Measurements from ENCODE around the gene VWA5A.

Gene VWA5A, protein sequence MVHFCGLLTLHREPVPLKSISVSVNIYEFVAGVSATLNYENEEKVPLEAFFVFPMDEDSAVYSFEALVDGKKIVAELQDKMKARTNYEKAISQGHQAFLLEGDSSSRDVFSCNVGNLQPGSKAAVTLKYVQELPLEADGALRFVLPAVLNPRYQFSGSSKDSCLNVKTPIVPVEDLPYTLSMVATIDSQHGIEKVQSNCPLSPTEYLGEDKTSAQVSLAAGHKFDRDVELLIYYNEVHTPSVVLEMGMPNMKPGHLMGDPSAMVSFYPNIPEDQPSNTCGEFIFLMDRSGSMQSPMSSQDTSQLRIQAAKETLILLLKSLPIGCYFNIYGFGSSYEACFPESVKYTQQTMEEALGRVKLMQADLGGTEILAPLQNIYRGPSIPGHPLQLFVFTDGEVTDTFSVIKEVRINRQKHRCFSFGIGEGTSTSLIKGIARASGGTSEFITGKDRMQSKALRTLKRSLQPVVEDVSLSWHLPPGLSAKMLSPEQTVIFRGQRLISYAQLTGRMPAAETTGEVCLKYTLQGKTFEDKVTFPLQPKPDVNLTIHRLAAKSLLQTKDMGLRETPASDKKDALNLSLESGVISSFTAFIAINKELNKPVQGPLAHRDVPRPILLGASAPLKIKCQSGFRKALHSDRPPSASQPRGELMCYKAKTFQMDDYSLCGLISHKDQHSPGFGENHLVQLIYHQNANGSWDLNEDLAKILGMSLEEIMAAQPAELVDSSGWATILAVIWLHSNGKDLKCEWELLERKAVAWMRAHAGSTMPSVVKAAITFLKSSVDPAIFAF

DNA sequence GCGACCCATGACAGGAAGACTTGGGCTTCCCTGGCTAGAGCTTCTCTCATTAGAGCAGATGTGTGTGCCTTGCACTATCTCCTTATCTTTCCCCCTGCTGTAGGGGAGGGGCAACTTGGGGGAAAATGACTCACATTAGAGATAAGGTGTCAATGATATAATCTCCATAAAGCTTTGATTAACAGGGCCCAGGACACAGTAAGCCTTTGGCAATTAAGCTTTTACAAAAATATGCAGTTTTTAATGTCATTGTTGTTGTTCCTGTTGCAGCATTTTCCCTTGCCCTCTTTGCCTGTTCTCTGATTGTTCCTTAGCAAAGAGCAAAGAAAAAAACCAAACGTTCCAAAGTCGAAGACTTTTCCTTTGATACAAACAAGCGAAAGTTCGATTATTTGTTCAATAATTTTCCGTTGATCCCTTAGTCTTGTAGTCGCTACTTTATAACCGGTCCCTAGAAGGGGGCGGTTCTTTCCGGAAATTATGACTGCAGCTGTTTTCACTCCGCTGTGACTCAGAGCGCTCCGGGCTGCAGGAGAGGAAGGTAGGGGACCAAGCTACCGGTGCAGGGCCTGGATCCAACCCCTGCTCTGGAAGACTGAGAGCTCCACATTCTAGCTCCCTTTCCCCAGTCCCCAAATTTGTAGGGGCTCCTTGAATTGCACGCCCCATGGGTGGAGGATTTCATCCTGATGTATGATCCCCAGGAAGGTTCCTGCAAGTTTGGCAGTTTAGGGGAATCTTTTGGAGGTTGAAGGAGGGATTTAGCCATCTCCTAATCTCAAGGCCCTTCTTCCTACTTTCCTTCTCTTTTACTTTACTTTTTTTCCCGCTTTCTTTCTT lies at the start of gene VWA5A:
VWA5A (plus strand) TSS at position 509 of the 840 bp plus-strand sequence. CDS start 2,062 bp downstream, outside the sequence.
- peaks cover 24% of the 10 kb centered on the region for H3K36me3 Mint-ChIP-seq (ENCODE audit: low read depth)
- H3K27me3 Mint-ChIP-seq (ENCODE audit: low read depth, poor library complexity), result peaks cover 15% of the 10 kb centered on the region
- H3K4me3 Mint-ChIP-seq, result peak within 1 kb of the TSS; percentile 90
- H3K27ac Mint-ChIP-seq, result no peak within 1 kb of the TSS
- no peaks in the 10 kb centered on the region for H3K9me3 Mint-ChIP-seq
- TF ChIP-seq, protein P1, sequence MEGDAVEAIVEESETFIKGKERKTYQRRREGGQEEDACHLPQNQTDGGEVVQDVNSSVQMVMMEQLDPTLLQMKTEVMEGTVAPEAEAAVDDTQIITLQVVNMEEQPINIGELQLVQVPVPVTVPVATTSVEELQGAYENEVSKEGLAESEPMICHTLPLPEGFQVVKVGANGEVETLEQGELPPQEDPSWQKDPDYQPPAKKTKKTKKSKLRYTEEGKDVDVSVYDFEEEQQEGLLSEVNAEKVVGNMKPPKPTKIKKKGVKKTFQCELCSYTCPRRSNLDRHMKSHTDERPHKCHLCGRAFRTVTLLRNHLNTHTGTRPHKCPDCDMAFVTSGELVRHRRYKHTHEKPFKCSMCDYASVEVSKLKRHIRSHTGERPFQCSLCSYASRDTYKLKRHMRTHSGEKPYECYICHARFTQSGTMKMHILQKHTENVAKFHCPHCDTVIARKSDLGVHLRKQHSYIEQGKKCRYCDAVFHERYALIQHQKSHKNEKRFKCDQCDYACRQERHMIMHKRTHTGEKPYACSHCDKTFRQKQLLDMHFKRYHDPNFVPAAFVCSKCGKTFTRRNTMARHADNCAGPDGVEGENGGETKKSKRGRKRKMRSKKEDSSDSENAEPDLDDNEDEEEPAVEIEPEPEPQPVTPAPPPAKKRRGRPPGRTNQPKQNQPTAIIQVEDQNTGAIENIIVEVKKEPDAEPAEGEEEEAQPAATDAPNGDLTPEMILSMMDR (IDR thresholded peaks at IDR 0.05), result no peak
- H3K4me1 Mint-ChIP-seq, result peaks cover 19% of the 10 kb centered on the region
- peak; percentile 57 for DNase-seq

DNA sequence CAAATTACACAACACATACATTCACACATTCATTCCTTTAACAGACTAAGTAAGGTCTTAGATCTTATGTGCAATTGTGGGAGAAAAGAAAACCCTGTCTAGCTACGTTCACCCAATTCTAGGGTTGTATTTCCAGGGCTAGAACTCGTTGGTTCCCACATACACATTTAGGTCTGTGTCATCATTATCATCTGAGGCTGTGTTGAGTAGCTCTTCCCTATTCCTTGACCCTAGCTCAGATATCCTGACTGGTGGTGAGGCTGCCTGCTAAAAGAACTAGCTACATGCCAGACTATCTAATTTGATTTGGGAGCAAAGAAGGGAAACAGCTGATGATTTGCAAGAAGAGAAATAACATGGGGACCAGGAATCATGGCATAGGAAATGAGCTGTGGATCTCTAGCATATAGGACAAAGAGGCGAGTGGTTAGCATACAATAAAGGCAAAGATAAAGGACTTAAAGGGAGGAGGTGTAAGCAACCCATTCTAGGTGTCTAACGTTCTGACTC lies 46.6 kb upstream of the VWA5A start:
- H3K9me3 Mint-ChIP-seq, result no peaks in the 10 kb centered on the region
- H3K4me3 Mint-ChIP-seq, result no peak overlapping the region
- H3K36me3 Mint-ChIP-seq (ENCODE audit: low read depth), result no peaks in the 10 kb centered on the region
- H3K4me1 Mint-ChIP-seq, result peaks cover 4% of the 10 kb centered on the region
- H3K27ac Mint-ChIP-seq, result no peak overlapping the region
- no peak for DNase-seq
- TF ChIP-seq, protein P1 (IDR thresholded peaks at IDR 0.05), result no peak
- peaks cover 32% of the 10 kb centered on the region for H3K27me3 Mint-ChIP-seq (ENCODE audit: low read depth, poor library complexity)

DNA sequence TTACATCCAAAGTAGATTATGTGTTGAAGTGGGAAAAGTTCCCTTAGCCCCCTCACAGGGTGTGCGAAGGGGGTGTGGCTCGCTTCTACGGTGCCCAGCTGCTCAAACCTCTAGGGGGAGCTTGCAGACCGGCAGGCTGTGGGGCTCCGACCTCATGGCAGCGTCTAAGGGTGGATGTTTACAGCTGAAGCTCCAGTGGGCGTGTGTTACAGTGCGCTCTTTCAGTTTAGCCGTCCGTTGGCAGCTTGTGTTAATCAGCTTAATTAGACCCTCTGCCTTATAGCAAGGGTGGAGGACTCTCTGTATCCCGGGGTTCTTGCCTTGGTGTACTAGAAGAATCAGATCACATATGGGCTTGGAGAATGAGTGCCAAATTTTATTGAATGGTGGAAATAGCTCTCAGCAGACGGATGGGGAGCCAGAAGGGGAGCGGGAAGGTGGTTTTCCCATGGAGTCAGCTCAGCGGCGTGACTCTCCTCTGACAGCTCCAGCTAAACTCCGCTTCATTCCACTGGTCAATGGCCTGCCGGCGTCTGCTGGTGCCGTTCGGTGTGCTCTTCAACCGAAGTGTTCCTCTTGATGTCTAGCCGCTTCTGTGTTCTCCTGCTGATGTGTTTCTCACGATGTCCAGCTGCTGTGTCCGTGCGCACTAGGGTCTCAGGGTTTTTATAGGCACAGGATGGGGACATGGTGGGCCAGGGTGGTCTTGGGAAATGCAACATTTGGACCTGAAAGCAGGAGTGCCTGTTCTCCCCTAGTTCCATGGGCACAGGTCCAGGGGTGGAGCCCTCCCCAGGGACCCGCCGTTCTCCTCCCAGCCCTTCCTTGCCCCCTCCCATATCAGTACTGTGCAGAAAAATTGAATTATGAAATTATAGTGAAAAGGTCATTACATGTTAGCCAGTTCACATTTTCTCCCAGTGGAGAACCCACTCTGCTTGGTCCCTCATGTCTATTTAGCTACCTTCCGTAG lies 45.5 kb upstream of the VWA5A start:
- H3K4me1 Mint-ChIP-seq, result peaks cover 4% of the 10 kb centered on the region
- H3K27ac Mint-ChIP-seq, result no peak overlapping the region
- TF ChIP-seq, protein P1 (IDR thresholded peaks at IDR 0.05), result peak; percentile 63
- H3K4me3 Mint-ChIP-seq, result peak overlapping the region; percentile 48
- DNase-seq, result peak; percentile 63
- H3K9me3 Mint-ChIP-seq, result no peaks in the 10 kb centered on the region
- no peaks in the 10 kb centered on the region for H3K36me3 Mint-ChIP-seq (ENCODE audit: low read depth)
- H3K27me3 Mint-ChIP-seq (ENCODE audit: low read depth, poor library complexity), result peaks cover 32% of the 10 kb centered on the region

DNA sequence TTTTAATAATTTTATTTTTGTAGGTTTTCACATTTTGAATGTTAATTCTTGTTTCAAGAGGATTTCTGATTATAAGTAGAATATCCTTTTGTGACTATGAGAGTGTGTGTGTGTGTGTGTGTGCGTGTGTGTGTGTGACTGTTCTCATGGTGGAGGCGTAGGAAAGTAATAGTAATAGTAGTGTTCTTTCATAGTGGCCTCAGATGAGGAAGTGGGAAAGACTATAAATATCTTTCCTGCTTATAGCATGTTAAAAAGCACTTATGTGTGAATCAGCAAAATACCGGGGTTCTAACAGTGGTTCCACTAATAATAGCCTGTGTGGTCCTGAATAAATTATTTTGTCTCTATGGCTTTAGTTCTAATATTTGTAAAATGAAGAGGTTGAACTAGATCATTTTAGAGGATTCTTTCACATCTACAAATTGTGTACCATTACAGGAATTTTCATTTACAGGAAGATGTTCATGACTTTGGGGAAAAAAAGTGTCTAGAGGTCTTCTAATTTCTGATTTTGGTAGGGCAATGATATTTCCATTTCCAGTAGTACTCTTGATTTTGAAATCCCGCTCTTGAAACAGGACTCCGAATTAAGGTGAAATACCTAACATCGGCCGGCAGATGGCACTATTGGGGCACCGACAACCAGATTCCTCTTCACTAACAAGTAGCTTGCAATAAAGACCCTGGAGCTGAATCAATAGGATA lies 44.2 kb upstream of the VWA5A start:
- Mint-ChIP-seq H3K9me3 (no peaks in the 10 kb centered on the region), H3K4me3 (no peak overlapping the region), H3K36me3 (ENCODE audit: low read depth) (no peaks in the 10 kb centered on the region), H3K27me3 (ENCODE audit: low read depth, poor library complexity) (peaks cover 30% of the 10 kb centered on the region), H3K4me1 (peaks cover 4% of the 10 kb centered on the region), H3K27ac (no peak overlapping the region)
- TF ChIP-seq, protein P1 (IDR thresholded peaks at IDR 0.05), result peak; percentile 82
- peak; percentile 77 for DNase-seq

All from nephron progenitor cell (in vitro differentiated cells).